CD4-positive, alpha-beta T cell (primary cell): ENCODE data around the gene OPTC. TPM values are rescaled to one million over a fixed set of nuclear protein-coding genes. Genes with fewer than 3 reads are reported as not detected.

ENCODE experiments used
- ATAC-seq: fragments of 200-7000 bp; cut with Tn5 transposase; one replicate; pipeline ENCODE4 v1.10.0; 2022; ENCODE audit warnings: mild to moderate bottlenecking; ENCODE audit not compliant: poor library complexity
- CTCF ChIA-PET: fragments of 350-600 bp; sonication (Branson Sonifier 250); formaldehyde crosslinking; loops from one replicate; lab custom pipeline; 2021; ENCODE audit warnings: antibody characterized with exemption, inconsistent platforms; lab: Charles Lee
- POLR2A ChIA-PET: fragments of 350-600 bp; sonication (Branson Sonifier 250); formaldehyde crosslinking; loops from one replicate; lab custom pipeline; 2021; ENCODE audit warnings: antibody characterized with exemption, inconsistent platforms; lab: Charles Lee
- DNase-seq, 14 experiments: peaks; one replicate each; pipeline ENCODE4 v3.0.0-alpha.2; 2013 to 2020; ENCODE audit warnings: mixed read lengths in 2 of 14
- H3K27ac ChIP-seq, 2 donors: one replicate each; pipeline versions ENCODE4 v1.5.1 to v1.7.0; 2013; ENCODE audit warnings: low read length in 2 of 2, low read depth in 1 of 2, mild to moderate bottlenecking in 1 of 2
- H3K27me3 ChIP-seq, 2 experiments: 1 replicate in 1 of 2; 2 replicates in 1 of 2; pipeline versions ENCODE4 v1.6.1 to v1.7.0; 2013; ENCODE audit warnings: low read length in 2 of 2, control low read depth in 1 of 2, mild to moderate bottlenecking in 1 of 2, moderate library complexity in 1 of 2; ENCODE audit not compliant: insufficient read depth in 2 of 2, control insufficient read depth in 1 of 2
- H3K36me3 ChIP-seq: one replicate; pipeline ENCODE4 v1.6.1; 2013; ENCODE audit warnings: low read length, control low read depth; ENCODE audit not compliant: insufficient read depth
- H3K4me1 ChIP-seq: one replicate; pipeline ENCODE4 v1.6.1; 2013; ENCODE audit warnings: low read length, control low read depth; ENCODE audit not compliant: insufficient read depth
- H3K4me3 ChIP-seq: one replicate; pipeline ENCODE4 v1.5.1; 2013; ENCODE audit warnings: mild to moderate bottlenecking, low read length, moderate library complexity
- H3K9me3 ChIP-seq, 2 experiments: 1 replicate in 1 of 2; 2 replicates in 1 of 2; pipeline versions ENCODE4 v1.6.1 to v1.7.0; 2013; ENCODE audit warnings: low read length in 2 of 2, mild to moderate bottlenecking in 2 of 2, control low read depth in 1 of 2, moderate library complexity in 1 of 2; ENCODE audit not compliant: control insufficient read depth in 1 of 2, insufficient read depth in 1 of 2
- H3K27ac Mint-ChIP-seq: one replicate; pipeline ENCODE4 v1.8.0; 2020; ENCODE audit warnings: mixed read lengths
- H3K27me3 Mint-ChIP-seq: one replicate; pipeline ENCODE4 v1.8.0; 2021; ENCODE audit warnings: mixed read lengths
- H3K36me3 Mint-ChIP-seq: one replicate; pipeline ENCODE4 v1.8.0; 2021; ENCODE audit warnings: low read depth, mixed read lengths
- H3K4me1 Mint-ChIP-seq: one replicate; pipeline ENCODE4 v1.8.0; 2021; ENCODE audit warnings: low read depth, mixed read lengths
- H3K4me3 Mint-ChIP-seq: one replicate; pipeline ENCODE4 v1.8.0; 2020; ENCODE audit warnings: mild to moderate bottlenecking, mixed read lengths
- H3K9me3 Mint-ChIP-seq: one replicate; pipeline ENCODE4 v1.8.0; 2020; ENCODE audit warnings: mixed read lengths
- CTCF ChIP-seq: fragments of 200-600 bp; IDR thresholded peaks from one replicate; pipeline ENCODE4 v1.8.0; 2022; ENCODE audit warnings: antibody characterized with exemption, mild to moderate bottlenecking
- intact Hi-C, 2 experiments: fragments of 100-400 bp; cut with DNase I in 1 of 2; cut with micrococcal nuclease in 1 of 2; formaldehyde crosslinking; loops; one replicate each; pipeline versions ENCODE4 v1.15.1 to v1.9.0; 2023 to 2025; cut with DNase I, micrococcal nuclease
- total RNA-seq, 174 experiments: library from RNA in 2 of 174; stranded (reverse) in 2 of 174; gene quantifications; one replicate each; pipeline ENCODE4 v1.2.3 and lab custom pipeline; 2021 to 2026

Gene OPTC
- total RNA-seq, 2 experiments from 2014 or later = not detected

GRCh38 chr1:203506858-203507626 is 13.1 kb downstream of the OPTC start:
- Mint-ChIP-seq H3K9me3 (no peaks in the 10 kb centered on the region), H3K27ac (no peak overlapping the region), H3K27me3 (no peaks in the 10 kb centered on the region), H3K4me3 (no peak overlapping the region), H3K4me1 (peaks cover 12% of the 10 kb centered on the region), H3K36me3 (no peaks in the 10 kb centered on the region)
- TF ChIP-seq CTCF = no peak
- H3K27me3 ChIP-seq = no peaks in the 10 kb centered on the region
- CTCF ChIA-PET = interaction anchor here (1.2 to 2.2 kb wide), 2 partner anchors 118 to 196 kb away, joined by 4 to 7 read pairs; no protein-coding TSS in a partner anchor
- no peaks in the 10 kb centered on the region for H3K9me3 ChIP-seq
- intact Hi-C loops = loop anchor here in 1 of 2 experiments (5.0 to 10.0 kb wide), 3 partner anchors 85 to 858 kb away; no protein-coding TSS in a partner anchor
- no peak for DNase-seq
- H3K36me3 ChIP-seq = no peaks in the 10 kb centered on the region
- no peak for ATAC-seq
- POLR2A ChIA-PET = no interaction called here
- H3K4me3 ChIP-seq = no peak overlapping the region
- H3K4me1 ChIP-seq = peaks cover 5% of the 10 kb centered on the region
- H3K27ac ChIP-seq = no peak overlapping the region

- Mint-ChIP-seq H3K36me3 (no peaks in the 10 kb centered on the region), H3K9me3 (no peaks in the 10 kb centered on the region), H3K27ac (no peak overlapping the region), H3K4me3 (no peak overlapping the region), H3K4me1 (peaks cover 18% of the 10 kb centered on the region), H3K27me3 (no peaks in the 10 kb centered on the region)
- Histone ChIP-seq H3K27me3 (no peaks in the 10 kb centered on the region), H3K9me3 (no peaks in the 10 kb centered on the region), H3K36me3 (no peaks in the 10 kb centered on the region), H3K4me3 (no peak overlapping the region), H3K27ac (no peak overlapping the region), H3K4me1 (peaks cover 10% of the 10 kb centered on the region)
- DNase-seq (no peak), ATAC-seq (no peak)
- intact Hi-C loops = loop anchor here in 1 of 2 experiments (5.0 to 10.0 kb wide), 3 partner anchors 85 to 857 kb away; no protein-coding TSS in a partner anchor
- POLR2A ChIA-PET = no interaction called here
- CTCF ChIA-PET = interaction anchor here (1.2 to 2.2 kb wide), 2 partner anchors 118 to 195 kb away, joined by 4 to 7 read pairs; no protein-coding TSS in a partner anchor
- no peak for TF ChIP-seq CTCF
These were observed 13.8 kb downstream of the OPTC start for GRCh38 chr1:203507759-203508158.

GRCh38 chr1:203508463-203509073 is 14.6 kb downstream of the OPTC start:
- H3K9me3 ChIP-seq = no peaks in the 10 kb centered on the region
- H3K4me1 ChIP-seq = peaks cover 19% of the 10 kb centered on the region
- POLR2A ChIA-PET = no interaction called here
- CTCF ChIA-PET = interaction anchor here (2.2 kb wide), 1 partner anchor 194 kb away, joined by 7 read pairs; no protein-coding TSS in a partner anchor
- H3K36me3 ChIP-seq = no peaks in the 10 kb centered on the region
- Mint-ChIP-seq H3K27ac (no peak overlapping the region), H3K36me3 (no peaks in the 10 kb centered on the region), H3K4me3 (no peak overlapping the region), H3K9me3 (no peaks in the 10 kb centered on the region), H3K27me3 (no peaks in the 10 kb centered on the region), H3K4me1 (peaks cover 26% of the 10 kb centered on the region)
- DNase-seq (no peak), ATAC-seq (no peak)
- intact Hi-C loops = loop anchor here in 1 of 2 experiments (5.0 to 10.0 kb wide), 3 partner anchors 84 to 856 kb away; no protein-coding TSS in a partner anchor
- H3K27ac ChIP-seq = no peak overlapping the region
- H3K27me3 ChIP-seq = no peaks in the 10 kb centered on the region
- no peak for TF ChIP-seq CTCF
- no peak overlapping the region for H3K4me3 ChIP-seq
